GM23338 (cell line): ENCODE measurements around the gene DMWD. TPM values are rescaled to one million over a fixed set of nuclear protein-coding genes. Genes with fewer than 3 reads are reported as not detected.

ENCODE experiments used
- ATAC-seq: fragments of 200-7000 bp; cut with Tn5 transposase; 3 replicates; pipeline ENCODE4 v1.9.1; 2020
- DNase-seq: peaks from one replicate; pipeline ENCODE4 v3.0.0-alpha.2; 2015; ENCODE audit warnings: low spot score
- H2AFZ ChIP-seq: fragments of 200-600 bp; sonication (generic); 2 replicates; pipeline ENCODE4 v1.8.0; 2016; ENCODE audit warnings: antibody characterized with exemption, mild to moderate bottlenecking, moderate library complexity
- H3F3A ChIP-seq: fragments of 200-600 bp; sonication (generic); replicated peaks from 2 replicates; pipeline ENCODE4 v1.8.0; 2017; ENCODE audit warnings: antibody characterized with exemption, mixed run types, low read depth
- H3K27ac ChIP-seq: fragments of 200-600 bp; sonication (generic); 2 replicates; pipeline ENCODE4 v1.6.1; 2016; ENCODE audit warnings: low read depth
- H3K27me3 ChIP-seq: fragments of 200-600 bp; sonication (generic); 2 replicates; pipeline ENCODE4 v1.8.0; 2016; ENCODE audit warnings: mild to moderate bottlenecking, mixed run types, moderate library complexity; ENCODE audit not compliant: insufficient read depth
- H3K36me3 ChIP-seq: fragments of 200-600 bp; sonication (generic); 2 replicates; pipeline ENCODE4 v1.8.0; 2016; ENCODE audit warnings: mild to moderate bottlenecking; ENCODE audit not compliant: insufficient read depth
- H3K4me1 ChIP-seq: fragments of 200-600 bp; sonication (generic); 2 replicates; pipeline ENCODE4 v1.8.0; 2016; ENCODE audit warnings: mild to moderate bottlenecking, moderate library complexity; ENCODE audit not compliant: insufficient read depth
- H3K4me2 ChIP-seq: fragments of 200-600 bp; sonication (generic); 2 replicates; pipeline ENCODE4 v1.7.1; 2017; ENCODE audit warnings: mixed run types
- H3K4me3 ChIP-seq: fragments of 200-600 bp; sonication (generic); 2 replicates; pipeline ENCODE4 v1.6.1; 2016; ENCODE audit warnings: mixed run types
- H3K79me2 ChIP-seq: fragments of 200-600 bp; sonication (generic); replicated peaks from 2 replicates; pipeline ENCODE4 v1.8.0; 2017; ENCODE audit warnings: mild to moderate bottlenecking; ENCODE audit not compliant: insufficient read depth
- H3K9me2 ChIP-seq: fragments of 200-600 bp; sonication (generic); 2 replicates; pipeline ENCODE4 v1.8.0; 2017; ENCODE audit not compliant: insufficient read depth
- H4K20me1 ChIP-seq: fragments of 200-600 bp; sonication (generic); replicated peaks from 2 replicates; pipeline ENCODE4 v1.8.0; 2017; ENCODE audit warnings: mild to moderate bottlenecking; ENCODE audit not compliant: insufficient read depth
- H3K27ac Mint-ChIP-seq: 2 replicates; pipeline ENCODE4 v1.8.0; 2020; ENCODE audit warnings: inconsistent platforms, mild to moderate bottlenecking, moderate library complexity, mixed read lengths
- H3K27me3 Mint-ChIP-seq: 3 replicates; pipeline ENCODE4 v1.8.0; 2022; ENCODE audit warnings: low read depth, mild to moderate bottlenecking, moderate library complexity, mixed read lengths, inconsistent platforms; ENCODE audit not compliant: insufficient read depth, poor library complexity
- H3K36me3 Mint-ChIP-seq: 3 replicates; pipeline ENCODE4 v1.8.0; 2021; ENCODE audit warnings: low read depth, mild to moderate bottlenecking, inconsistent platforms, moderate library complexity, mixed read lengths
- H3K4me1 Mint-ChIP-seq: 3 replicates; pipeline ENCODE4 v1.8.0; 2020; ENCODE audit warnings: mild to moderate bottlenecking, inconsistent platforms, mixed read lengths
- H3K4me3 Mint-ChIP-seq: 3 replicates; pipeline ENCODE4 v1.8.0; 2021; ENCODE audit warnings: moderate library complexity, mild to moderate bottlenecking, inconsistent platforms, mixed read lengths
- H3K9me3 Mint-ChIP-seq: 3 replicates; pipeline ENCODE4 v1.8.0; 2020; ENCODE audit warnings: moderate library complexity, mild to moderate bottlenecking, inconsistent platforms, mixed read lengths
- CTCF ChIP-seq, 2 experiments: fragments of 200-600 bp in 1 of 2; sonication (generic) in 1 of 2; conservative IDR thresholded peaks; 2 replicates each; pipeline versions ENCODE4 v1.5.1 to v1.6.1; 2016 to 2017; ENCODE audit warnings: antibody characterized with exemption in 2 of 2, low read depth in 2 of 2, mild to moderate bottlenecking in 2 of 2, moderate library complexity in 1 of 2
- ETS1 ChIP-seq: IDR thresholded peaks from 2 replicates; pipeline ENCODE4 v1.6.1; 2016; ENCODE audit warnings: antibody characterized with exemption
- EZH2 ChIP-seq: fragments of 200-600 bp; sonication (generic); IDR thresholded peaks from one replicate; pipeline ENCODE4 v1.8.0; 2017; ENCODE audit warnings: antibody characterized with exemption, mild to moderate bottlenecking, low read depth; ENCODE audit not compliant: unreplicated experiment
- JUNB ChIP-seq: IDR thresholded peaks from one replicate; pipeline ENCODE4 v1.6.1; 2016; ENCODE audit warnings: antibody characterized with exemption; ENCODE audit not compliant: unreplicated experiment
- POLR2AphosphoS5 ChIP-seq: IDR thresholded peaks from 2 replicates; pipeline ENCODE4 v1.6.1; 2016; ENCODE audit warnings: antibody characterized with exemption, low read depth
- REST ChIP-seq: IDR thresholded peaks from one replicate; pipeline ENCODE4 v1.6.1; 2018; ENCODE audit warnings: antibody characterized with exemption; ENCODE audit not compliant: unreplicated experiment
- ZNF114 ChIP-seq: fragments of 250-450 bp; sonication (Bioruptor Pico); IDR thresholded peaks from 2 replicates; pipeline ENCODE4 v1.5.0; 2020; ENCODE audit warnings: mild to moderate bottlenecking, moderate library complexity
- ZNF331 ChIP-seq: fragments of 250-450 bp; sonication (Bioruptor Pico); IDR thresholded peaks from 2 replicates; pipeline ENCODE4 v1.5.0; 2020; ENCODE audit warnings: low read depth, mild to moderate bottlenecking, moderate library complexity
- polyA plus RNA-seq: library from polyadenylated mRNA; unstranded; fragments of >200 nt; fragmentation: Nextera tagmentation; extraction: Ambion mirVana; gene quantifications from 2 replicates; pipeline ENCODE4 v1.2.1, GENCODE V29; 2016
- total RNA-seq: library from RNA; depleted of rRNA; stranded (reverse); fragments of >200 nt; shearing (Covaris generic); gene quantifications from 2 replicates; pipeline ENCODE4 v1.2.3, GENCODE V29; 2014
- TF ChIP-seq, protein P1 (sequence below): fragments of 250-450 bp; sonication (Bioruptor Pico); IDR thresholded peaks from 2 replicates; pipeline ENCODE4 v1.5.0; 2020; ENCODE audit warnings: mild to moderate bottlenecking, moderate library complexity

DMWD gene
- total and polyA plus RNA-seq, 2 experiments from 2014 or later: 12.1 to 45.6 TPM

DNA sequence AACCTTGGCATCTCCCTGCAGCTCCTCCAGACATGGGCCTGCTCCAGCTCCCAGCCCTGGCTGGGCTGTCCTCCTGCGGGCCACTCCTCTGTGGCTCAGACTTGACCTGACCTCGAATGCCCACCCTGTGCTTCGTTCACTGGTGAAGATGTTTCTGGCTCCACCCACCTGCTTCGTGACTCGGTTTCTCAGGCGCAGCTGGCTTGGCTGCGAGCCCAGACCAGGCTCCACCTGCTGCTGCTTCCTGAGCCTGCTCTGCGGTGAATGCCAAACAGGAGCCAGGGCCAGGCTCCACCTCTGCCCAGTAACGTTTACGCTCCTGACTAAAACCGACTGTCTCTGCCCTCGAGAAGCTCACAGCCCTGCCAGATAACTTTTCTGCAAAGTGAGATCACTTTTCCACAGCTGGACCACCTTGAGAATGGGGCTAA lies 31.4 kb upstream of the DMWD start:
- H3K36me3 Mint-ChIP-seq: peaks cover 82% of the 10 kb centered on the region
- no peak overlapping the region for H3K27ac ChIP-seq
- no peaks in the 10 kb centered on the region; the same call in 1 of the 2 replicates for H4K20me1 ChIP-seq
- no peak for DNase-seq
- no peak for ATAC-seq
- H3K4me3 ChIP-seq: no peak overlapping the region
- H3K27me3 ChIP-seq: no peaks in the 10 kb centered on the region
- no peak for TF ChIP-seq ZNF331 (CRISPR knock-in tag)
- peaks cover 8% of the 10 kb centered on the region; the same call in 1 of the 2 replicates for H3K4me1 ChIP-seq
- no peaks in the 10 kb centered on the region for H3K9me2 ChIP-seq
- no peak overlapping the region for H3K27ac Mint-ChIP-seq
- no peaks in the 10 kb centered on the region for H3K9me3 Mint-ChIP-seq
- H2AFZ ChIP-seq: no peak overlapping the region
- H3K79me2 ChIP-seq: no peaks in the 10 kb centered on the region
- H3K4me1 Mint-ChIP-seq: peaks cover 19% of the 10 kb centered on the region
- peaks cover 15% of the 10 kb centered on the region for H3K27me3 Mint-ChIP-seq
- no peak overlapping the region for H3K4me2 ChIP-seq
- H3F3A ChIP-seq: peaks cover 17% of the 10 kb centered on the region; the same call in 1 of the 2 replicates
- H3K4me3 Mint-ChIP-seq: no peak overlapping the region; the same call in 2 of the 3 replicates
- H3K36me3 ChIP-seq: peaks cover under 1% of the 10 kb centered on the region; the same call in 1 of the 2 replicates

DNA sequence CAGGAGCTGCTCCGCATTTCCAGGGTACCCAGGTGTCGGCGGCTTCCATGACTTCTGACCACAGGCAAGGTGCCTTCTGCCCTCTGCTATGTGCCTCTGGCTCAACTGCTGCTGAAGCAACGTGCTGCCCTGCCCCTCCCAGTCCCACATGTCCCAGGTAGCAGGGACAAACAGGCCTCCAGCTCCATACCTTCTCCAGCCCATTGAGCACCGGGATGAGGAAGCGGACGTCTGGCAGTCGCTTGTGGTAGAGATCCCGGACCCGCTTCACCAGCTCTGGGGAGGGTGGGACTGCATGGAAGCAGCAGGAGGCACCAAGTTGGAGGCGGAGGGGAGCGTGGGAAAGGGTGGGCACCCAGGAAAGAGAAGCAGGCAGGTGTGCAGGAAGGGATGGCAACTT lies 30.5 kb upstream of the DMWD start:
- peaks cover 15% of the 10 kb centered on the region for H3K4me1 ChIP-seq
- no peak overlapping the region for H3K4me2 ChIP-seq
- no peak overlapping the region for H3K27ac Mint-ChIP-seq
- peaks cover 18% of the 10 kb centered on the region for H3K27me3 Mint-ChIP-seq
- no peak overlapping the region for H3K4me3 ChIP-seq
- H3F3A ChIP-seq: peaks cover 18% of the 10 kb centered on the region; the same call in 1 of the 2 replicates
- no peak for ATAC-seq
- H4K20me1 ChIP-seq: no peaks in the 10 kb centered on the region; the same call in none of the 2 replicates
- peaks cover 74% of the 10 kb centered on the region for H3K36me3 Mint-ChIP-seq
- H3K36me3 ChIP-seq: no peaks in the 10 kb centered on the region; the same call in 1 of the 2 replicates
- no peaks in the 10 kb centered on the region for H3K27me3 ChIP-seq
- no peak overlapping the region for H2AFZ ChIP-seq
- H3K4me1 Mint-ChIP-seq: peaks cover 26% of the 10 kb centered on the region
- H3K27ac ChIP-seq: no peak overlapping the region
- H3K79me2 ChIP-seq: no peaks in the 10 kb centered on the region
- H3K4me3 Mint-ChIP-seq: no peak overlapping the region
- no peaks in the 10 kb centered on the region for H3K9me2 ChIP-seq
- no peak for DNase-seq
- H3K9me3 Mint-ChIP-seq: no peaks in the 10 kb centered on the region
- TF ChIP-seq JUNB (no peak), ETS1 (no peak), ZNF114 (no peak), EZH2 (no peak), CTCF (conservative IDR thresholded peaks at IDR 0.05; ENCODE audit: low read depth in 2 of 2) (no peak), REST (no peak), POLR2AphosphoS5 (no peak)
- TF ChIP-seq, protein P1, sequence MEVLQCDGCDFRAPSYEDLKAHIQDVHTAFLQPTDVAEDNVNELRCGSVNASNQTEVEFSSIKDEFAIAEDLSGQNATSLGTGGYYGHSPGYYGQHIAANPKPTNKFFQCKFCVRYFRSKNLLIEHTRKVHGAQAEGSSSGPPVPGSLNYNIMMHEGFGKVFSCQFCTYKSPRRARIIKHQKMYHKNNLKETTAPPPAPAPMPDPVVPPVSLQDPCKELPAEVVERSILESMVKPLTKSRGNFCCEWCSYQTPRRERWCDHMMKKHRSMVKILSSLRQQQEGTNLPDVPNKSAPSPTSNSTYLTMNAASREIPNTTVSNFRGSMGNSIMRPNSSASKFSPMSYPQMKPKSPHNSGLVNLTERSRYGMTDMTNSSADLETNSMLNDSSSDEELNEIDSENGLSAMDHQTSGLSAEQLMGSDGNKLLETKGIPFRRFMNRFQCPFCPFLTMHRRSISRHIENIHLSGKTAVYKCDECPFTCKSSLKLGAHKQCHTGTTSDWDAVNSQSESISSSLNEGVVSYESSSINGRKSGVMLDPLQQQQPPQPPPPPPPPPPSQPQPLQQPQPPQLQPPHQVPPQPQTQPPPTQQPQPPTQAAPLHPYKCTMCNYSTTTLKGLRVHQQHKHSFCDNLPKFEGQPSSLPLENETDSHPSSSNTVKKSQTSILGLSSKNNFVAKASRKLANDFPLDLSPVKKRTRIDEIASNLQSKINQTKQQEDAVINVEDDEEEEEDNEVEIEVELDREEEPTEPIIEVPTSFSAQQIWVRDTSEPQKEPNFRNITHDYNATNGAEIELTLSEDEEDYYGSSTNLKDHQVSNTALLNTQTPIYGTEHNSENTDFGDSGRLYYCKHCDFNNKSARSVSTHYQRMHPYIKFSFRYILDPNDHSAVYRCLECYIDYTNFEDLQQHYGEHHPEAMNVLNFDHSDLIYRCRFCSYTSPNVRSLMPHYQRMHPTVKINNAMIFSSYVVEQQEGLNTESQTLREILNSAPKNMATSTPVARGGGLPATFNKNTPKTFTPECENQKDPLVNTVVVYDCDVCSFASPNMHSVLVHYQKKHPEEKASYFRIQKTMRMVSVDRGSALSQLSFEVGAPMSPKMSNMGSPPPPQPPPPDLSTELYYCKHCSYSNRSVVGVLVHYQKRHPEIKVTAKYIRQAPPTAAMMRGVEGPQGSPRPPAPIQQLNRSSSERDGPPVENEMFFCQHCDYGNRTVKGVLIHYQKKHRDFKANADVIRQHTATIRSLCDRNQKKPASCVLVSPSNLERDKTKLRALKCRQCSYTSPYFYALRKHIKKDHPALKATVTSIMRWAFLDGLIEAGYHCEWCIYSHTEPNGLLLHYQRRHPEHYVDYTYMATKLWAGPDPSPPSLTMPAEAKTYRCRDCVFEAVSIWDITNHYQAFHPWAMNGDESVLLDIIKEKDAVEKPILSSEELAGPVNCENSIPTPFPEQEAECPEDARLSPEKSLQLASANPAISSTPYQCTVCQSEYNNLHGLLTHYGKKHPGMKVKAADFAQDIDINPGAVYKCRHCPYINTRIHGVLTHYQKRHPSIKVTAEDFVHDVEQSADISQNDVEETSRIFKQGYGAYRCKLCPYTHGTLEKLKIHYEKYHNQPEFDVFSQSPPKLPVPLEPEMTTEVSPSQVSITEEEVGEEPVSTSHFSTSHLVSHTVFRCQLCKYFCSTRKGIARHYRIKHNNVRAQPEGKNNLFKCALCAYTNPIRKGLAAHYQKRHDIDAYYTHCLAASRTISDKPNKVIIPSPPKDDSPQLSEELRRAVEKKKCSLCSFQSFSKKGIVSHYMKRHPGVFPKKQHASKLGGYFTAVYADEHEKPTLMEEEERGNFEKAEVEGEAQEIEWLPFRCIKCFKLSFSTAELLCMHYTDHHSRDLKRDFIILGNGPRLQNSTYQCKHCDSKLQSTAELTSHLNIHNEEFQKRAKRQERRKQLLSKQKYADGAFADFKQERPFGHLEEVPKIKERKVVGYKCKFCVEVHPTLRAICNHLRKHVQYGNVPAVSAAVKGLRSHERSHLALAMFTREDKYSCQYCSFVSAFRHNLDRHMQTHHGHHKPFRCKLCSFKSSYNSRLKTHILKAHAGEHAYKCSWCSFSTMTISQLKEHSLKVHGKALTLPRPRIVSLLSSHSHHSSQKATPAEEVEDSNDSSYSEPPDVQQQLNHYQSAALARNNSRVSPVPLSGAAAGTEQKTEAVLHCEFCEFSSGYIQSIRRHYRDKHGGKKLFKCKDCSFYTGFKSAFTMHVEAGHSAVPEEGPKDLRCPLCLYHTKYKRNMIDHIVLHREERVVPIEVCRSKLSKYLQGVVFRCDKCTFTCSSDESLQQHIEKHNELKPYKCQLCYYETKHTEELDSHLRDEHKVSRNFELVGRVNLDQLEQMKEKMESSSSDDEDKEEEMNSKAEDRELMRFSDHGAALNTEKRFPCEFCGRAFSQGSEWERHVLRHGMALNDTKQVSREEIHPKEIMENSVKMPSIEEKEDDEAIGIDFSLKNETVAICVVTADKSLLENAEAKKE (CRISPR knock-in tag): no peak
